Activated CD8-positive, alpha-beta memory T cell treated with anti-CD3 and anti-CD28 coated beads, Interleukin-2, amount 10 ng/mL, durations not matched to agents 7 days and 5 days (primary cell): ENCODE data around the gene COL23A1. TPM values are rescaled to one million over a fixed set of nuclear protein-coding genes. Genes with fewer than 3 reads are reported as not detected.

Experiments used
- ATAC-seq: fragments of 150-1000 bp; cut with Tn5 transposase; one replicate; pipeline ENCODE4 v1.10.0; 2021; ENCODE audit warnings: moderate library complexity
- CTCF ChIA-PET: fragments of 350-600 bp; sonication (Branson Sonifier 250); formaldehyde crosslinking; loops from one replicate; lab custom pipeline; 2021; ENCODE audit warnings: antibody characterized with exemption; lab: Charles Lee
- DNase-seq: peaks from one replicate; pipeline ENCODE4 v3.0.0-alpha.2; 2020
- H3K27ac Mint-ChIP-seq: one replicate; pipeline ENCODE4 v1.8.0; 2021; ENCODE audit warnings: mild to moderate bottlenecking, mixed read lengths
- H3K27me3 Mint-ChIP-seq: one replicate; pipeline ENCODE4 v1.8.0; 2021; ENCODE audit warnings: mixed read lengths
- H3K36me3 Mint-ChIP-seq: one replicate; pipeline ENCODE4 v1.8.0; 2021; ENCODE audit warnings: mild to moderate bottlenecking, mixed read lengths
- H3K4me1 Mint-ChIP-seq: one replicate; pipeline ENCODE4 v1.8.0; 2021; ENCODE audit warnings: mixed read lengths
- H3K4me3 Mint-ChIP-seq: one replicate; pipeline ENCODE4 v1.8.0; 2021; ENCODE audit warnings: mild to moderate bottlenecking, moderate library complexity, mixed read lengths
- H3K9me3 Mint-ChIP-seq: one replicate; pipeline ENCODE4 v1.8.0; 2022; ENCODE audit warnings: low read depth, mixed read lengths
- total RNA-seq, 2 experiments: library from RNA; stranded (reverse); gene quantifications; one replicate each; pipeline ENCODE4 v1.2.3, GENCODE V29; 2021

The COL23A1 gene
- total RNA-seq, 2 experiments from 2014 or later, result 0.18 to 0.19 TPM

DNA sequence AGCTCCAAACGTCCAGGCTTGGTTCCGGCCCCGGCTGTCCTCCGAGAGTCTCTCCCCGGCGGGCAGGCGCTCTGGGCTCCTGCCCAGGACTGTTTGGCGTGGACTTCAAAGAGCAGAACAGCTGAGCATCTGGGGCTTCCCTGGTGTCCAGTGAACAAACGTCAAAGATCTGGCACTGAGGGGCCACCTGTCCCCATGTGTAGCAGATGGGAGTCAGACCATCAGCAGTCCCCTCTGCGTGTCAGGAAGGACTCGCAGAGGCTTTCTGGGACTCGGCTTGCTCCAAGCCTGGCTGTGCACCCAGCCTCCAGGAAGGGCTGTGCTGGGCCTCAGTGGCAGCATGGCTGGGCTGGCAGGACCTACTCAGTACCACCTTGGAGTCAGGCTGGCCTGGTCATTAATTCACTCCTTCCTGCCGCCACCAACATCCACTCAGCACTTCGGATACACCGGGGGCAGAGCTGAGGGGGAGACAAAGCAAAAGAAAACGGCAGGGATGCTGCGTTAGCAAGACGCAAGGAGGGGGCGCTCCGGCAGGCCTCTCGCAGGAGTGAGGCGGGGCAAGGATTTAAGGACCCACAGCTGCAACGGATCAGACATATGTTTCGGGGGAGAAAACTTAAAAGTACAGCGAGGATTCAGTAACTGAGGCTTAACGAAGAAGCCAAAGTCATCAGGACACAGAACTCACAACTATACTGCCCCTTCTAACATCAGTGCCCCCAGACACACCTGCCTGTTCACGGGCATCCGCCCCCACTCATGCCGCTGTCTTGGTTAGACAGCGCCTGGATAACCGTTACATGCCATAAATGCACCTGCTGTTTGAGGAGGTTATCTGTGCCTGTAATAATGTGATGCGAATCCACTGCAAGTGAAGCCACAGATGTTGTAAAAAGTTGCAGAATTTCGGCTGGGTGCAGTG lies 193.1 kb downstream of the COL23A1 start:
- Mint-ChIP-seq H3K27ac (no peak overlapping the region), H3K36me3 (no peaks in the 10 kb centered on the region)
- DNase-seq, result no peak

GRCh38 chr5:178394074-178394473 lies 196.1 kb downstream of the COL23A1 start:
- no peaks in the 10 kb centered on the region for H3K36me3 Mint-ChIP-seq
- no peaks in the 10 kb centered on the region for H3K4me1 Mint-ChIP-seq
- no peak for ATAC-seq
- no peak overlapping the region for H3K4me3 Mint-ChIP-seq
- CTCF ChIA-PET, result no interaction called here
- H3K27me3 Mint-ChIP-seq, result peaks cover 5% of the 10 kb centered on the region
- no peak overlapping the region for H3K27ac Mint-ChIP-seq
- H3K9me3 Mint-ChIP-seq, result no peaks in the 10 kb centered on the region
- no peak for DNase-seq

More for the DNA sequence above, 193.1 kb downstream of the COL23A1 start:
- Mint-ChIP-seq H3K4me1 (no peaks in the 10 kb centered on the region), H3K9me3 (no peaks in the 10 kb centered on the region), H3K27me3 (peaks cover 5% of the 10 kb centered on the region), H3K4me3 (no peak overlapping the region)
- CTCF ChIA-PET, result no interaction called here
- ATAC-seq, result no peak

DNA sequence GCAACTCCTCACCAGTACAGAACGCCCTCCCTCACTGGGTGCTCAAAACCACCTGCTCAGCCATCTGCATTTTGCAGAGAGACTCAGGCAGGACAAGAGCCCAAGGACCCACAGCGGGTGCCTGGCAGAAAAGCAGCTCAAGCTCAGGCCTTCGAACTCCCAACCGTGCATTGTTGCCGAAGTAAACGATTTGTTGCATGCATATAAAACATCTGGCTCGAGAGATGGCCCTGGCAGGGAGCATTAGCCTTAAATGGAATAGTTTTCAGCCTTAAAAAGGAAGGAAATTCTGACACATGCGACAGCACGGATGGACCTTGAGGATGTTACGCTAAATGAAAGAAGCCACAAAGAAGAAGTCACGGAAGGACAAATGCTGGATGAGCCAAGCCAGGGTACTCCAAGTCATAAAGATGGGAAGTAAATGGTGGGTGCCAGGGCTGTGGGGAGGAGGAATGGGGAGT lies 197.2 kb downstream of the COL23A1 start:
- Mint-ChIP-seq H3K36me3 (no peaks in the 10 kb centered on the region), H3K27me3 (peaks cover 7% of the 10 kb centered on the region), H3K4me1 (no peaks in the 10 kb centered on the region), H3K27ac (no peak overlapping the region), H3K9me3 (no peaks in the 10 kb centered on the region), H3K4me3 (no peak overlapping the region)
- DNase-seq (no peak), ATAC-seq (no peak)
- CTCF ChIA-PET, result no interaction called here

- ATAC-seq, result no peak
- H3K9me3 Mint-ChIP-seq, result no peaks in the 10 kb centered on the region
- peaks cover 4% of the 10 kb centered on the region for H3K27me3 Mint-ChIP-seq
- CTCF ChIA-PET, result no interaction called here
- DNase-seq, result no peak
- no peak overlapping the region for H3K4me3 Mint-ChIP-seq
- H3K36me3 Mint-ChIP-seq, result no peaks in the 10 kb centered on the region
- H3K4me1 Mint-ChIP-seq, result no peaks in the 10 kb centered on the region
- no peak overlapping the region for H3K27ac Mint-ChIP-seq
Observed at GRCh38 chr5:178392386-178392785, 197.8 kb downstream of the COL23A1 start.

- ATAC-seq (no peak), DNase-seq (no peak)
- CTCF ChIA-PET, result no interaction called here
- no peaks in the 10 kb centered on the region for H3K9me3 Mint-ChIP-seq
- no peaks in the 10 kb centered on the region for H3K36me3 Mint-ChIP-seq
- no peak overlapping the region for H3K4me3 Mint-ChIP-seq
- H3K27ac Mint-ChIP-seq, result no peak overlapping the region
- H3K27me3 Mint-ChIP-seq, result peaks cover 3% of the 10 kb centered on the region
- no peaks in the 10 kb centered on the region for H3K4me1 Mint-ChIP-seq
Observed at GRCh38 chr5:178391480-178391879, 198.7 kb downstream of the COL23A1 start.

DNA sequence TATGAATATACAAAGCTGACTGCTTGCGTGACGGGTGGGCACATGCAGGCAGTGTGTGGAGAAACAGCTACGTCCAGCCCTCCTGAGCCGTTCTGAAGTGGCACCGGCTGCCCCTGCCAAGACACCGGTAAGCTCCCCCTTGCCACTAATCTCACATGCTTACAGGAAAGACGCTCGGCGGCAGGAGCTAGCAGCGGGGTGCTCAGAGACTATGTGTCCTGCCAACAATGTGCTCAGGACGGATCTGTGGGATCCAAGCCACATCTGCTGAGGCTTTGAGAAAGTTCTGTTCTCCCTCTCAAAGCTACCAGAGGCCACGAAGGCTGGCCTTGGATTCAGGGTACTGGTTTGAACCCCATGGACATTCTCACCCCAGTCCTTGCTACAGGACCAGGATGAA lies 200.4 kb downstream of the COL23A1 start:
- Mint-ChIP-seq H3K4me1 (no peaks in the 10 kb centered on the region), H3K9me3 (no peaks in the 10 kb centered on the region), H3K27ac (no peak overlapping the region), H3K4me3 (no peak overlapping the region), H3K27me3 (peaks cover 7% of the 10 kb centered on the region), H3K36me3 (no peaks in the 10 kb centered on the region)
- no peak for ATAC-seq
- CTCF ChIA-PET, result no interaction called here
- no peak for DNase-seq

- CTCF ChIA-PET, result no interaction called here
- DNase-seq (no peak), ATAC-seq (no peak)
- H3K4me1 Mint-ChIP-seq, result no peaks in the 10 kb centered on the region
- no peaks in the 10 kb centered on the region for H3K36me3 Mint-ChIP-seq
- H3K27ac Mint-ChIP-seq, result no peak overlapping the region
- H3K27me3 Mint-ChIP-seq, result peaks cover 7% of the 10 kb centered on the region
- H3K9me3 Mint-ChIP-seq, result no peaks in the 10 kb centered on the region
- no peak overlapping the region for H3K4me3 Mint-ChIP-seq
Observed at GRCh38 chr5:178389026-178389729, 201.0 kb downstream of the COL23A1 start.

DNA sequence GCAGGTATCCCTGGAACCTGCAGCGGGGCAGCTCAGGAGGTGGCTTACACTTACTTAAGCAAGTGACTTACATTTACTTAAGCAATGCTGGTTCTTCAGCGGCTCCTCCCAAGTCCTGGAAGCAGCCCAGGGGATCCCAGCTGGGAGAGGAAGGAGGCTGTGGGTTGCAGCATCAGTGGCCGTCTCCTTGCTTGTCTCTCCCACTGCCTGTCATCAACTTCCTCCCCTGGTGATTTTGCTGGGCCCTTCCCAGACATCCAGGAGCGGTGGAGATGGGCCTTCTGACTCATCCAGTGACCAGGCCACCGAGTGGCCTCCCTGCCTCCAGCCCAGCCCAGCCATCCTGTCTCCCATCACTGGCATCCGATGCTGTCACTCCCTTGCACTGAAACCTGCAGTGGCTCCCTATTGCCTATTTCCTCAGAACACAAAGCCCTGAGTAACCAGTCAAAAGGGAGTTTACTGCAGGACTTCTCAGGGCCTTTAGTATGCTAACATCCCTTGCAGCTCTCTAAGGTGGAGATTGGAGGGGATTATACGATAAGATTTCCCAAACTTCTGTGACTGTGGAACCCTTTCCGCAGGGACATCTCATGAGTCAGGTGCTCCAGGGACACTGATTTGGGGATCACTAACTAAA lies 201.7 kb downstream of the COL23A1 start:
- no peak overlapping the region for H3K4me3 Mint-ChIP-seq
- peaks cover 7% of the 10 kb centered on the region for H3K27me3 Mint-ChIP-seq
- no peaks in the 10 kb centered on the region for H3K36me3 Mint-ChIP-seq
- DNase-seq (no peak), ATAC-seq (no peak)
- no peaks in the 10 kb centered on the region for H3K9me3 Mint-ChIP-seq
- CTCF ChIA-PET, result no interaction called here
- H3K4me1 Mint-ChIP-seq, result no peaks in the 10 kb centered on the region
- no peak overlapping the region for H3K27ac Mint-ChIP-seq

- Mint-ChIP-seq H3K4me3 (no peak overlapping the region), H3K36me3 (no peaks in the 10 kb centered on the region), H3K27me3 (peaks cover 7% of the 10 kb centered on the region), H3K9me3 (no peaks in the 10 kb centered on the region), H3K27ac (no peak overlapping the region), H3K4me1 (no peaks in the 10 kb centered on the region)
- DNase-seq (no peak), ATAC-seq (no peak)
- CTCF ChIA-PET, result no interaction called here
Observed at GRCh38 chr5:178387856-178388190, 202.4 kb downstream of the COL23A1 start.

DNA sequence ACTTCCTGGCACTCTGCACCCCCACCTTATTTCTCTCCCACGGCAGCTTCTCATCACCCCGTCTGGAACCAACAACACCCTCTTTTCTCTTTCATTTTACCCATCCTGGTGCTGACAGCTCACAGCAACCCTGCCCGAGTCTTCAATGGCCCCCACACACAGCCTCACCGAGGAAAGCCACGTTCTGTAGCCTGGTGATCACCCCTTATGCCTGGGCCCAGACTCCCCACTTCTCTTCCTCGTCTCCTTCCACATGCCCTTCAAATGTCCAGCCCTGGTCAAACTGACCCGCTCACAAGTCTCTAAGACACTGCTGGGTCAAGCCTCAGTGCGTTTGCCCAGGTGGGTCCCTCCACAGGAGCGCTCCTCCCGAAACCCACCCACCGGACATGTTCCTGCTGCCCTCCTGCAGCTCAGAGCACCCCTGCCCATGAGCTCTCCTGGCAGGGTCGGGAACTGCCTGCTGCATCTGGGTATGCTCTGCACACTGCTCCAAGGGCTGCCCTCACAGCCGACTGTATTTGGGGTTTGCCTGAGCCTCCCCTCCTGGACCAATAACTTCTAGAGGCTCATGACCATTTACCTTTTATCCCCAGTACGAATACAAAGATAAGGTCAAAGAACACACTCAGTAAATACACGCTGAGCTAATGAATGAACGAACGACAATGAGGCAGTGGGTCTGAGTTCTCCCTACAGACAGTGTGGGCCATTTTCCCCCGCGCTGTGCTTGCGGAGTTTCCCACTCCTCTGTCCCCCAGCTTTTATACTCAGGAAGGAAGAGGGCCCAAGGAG lies 202.9 kb downstream of the COL23A1 start:
- Mint-ChIP-seq H3K4me1 (no peaks in the 10 kb centered on the region), H3K36me3 (no peaks in the 10 kb centered on the region), H3K4me3 (no peak overlapping the region), H3K27me3 (peaks cover 7% of the 10 kb centered on the region), H3K9me3 (no peaks in the 10 kb centered on the region), H3K27ac (no peak overlapping the region)
- CTCF ChIA-PET, result no interaction called here
- ATAC-seq (no peak), DNase-seq (no peak)

GRCh38 chr5:178386336-178386931 lies 203.8 kb downstream of the COL23A1 start:
- Mint-ChIP-seq H3K9me3 (no peaks in the 10 kb centered on the region), H3K36me3 (no peaks in the 10 kb centered on the region), H3K27me3 (peaks cover 7% of the 10 kb centered on the region), H3K4me3 (no peak overlapping the region), H3K27ac (no peak overlapping the region), H3K4me1 (no peaks in the 10 kb centered on the region)
- CTCF ChIA-PET, result no interaction called here
- ATAC-seq (no peak), DNase-seq (no peak)

DNA sequence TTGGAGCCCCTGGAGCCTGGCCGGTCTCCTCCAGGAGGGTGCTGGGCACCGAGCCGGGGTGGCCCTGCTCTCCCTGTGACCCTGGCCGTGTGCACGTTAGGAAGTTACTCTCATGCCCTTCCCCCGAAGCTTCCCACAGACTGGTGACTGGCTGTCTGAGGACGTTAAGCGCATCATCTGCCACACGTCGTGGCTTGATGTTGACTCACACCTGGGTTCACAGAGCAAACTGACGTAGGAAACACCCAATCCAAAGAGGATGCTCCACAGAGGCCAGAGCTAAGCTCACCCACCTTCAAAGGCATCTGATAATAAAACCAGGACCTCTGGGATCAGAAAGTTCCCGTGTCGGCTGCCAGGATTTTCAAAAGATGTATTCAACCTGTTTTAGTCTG lies 204.7 kb downstream of the COL23A1 start:
- Mint-ChIP-seq H3K9me3 (no peaks in the 10 kb centered on the region), H3K27ac (no peak overlapping the region), H3K4me1 (no peaks in the 10 kb centered on the region), H3K36me3 (no peaks in the 10 kb centered on the region), H3K4me3 (no peak overlapping the region), H3K27me3 (peaks cover 7% of the 10 kb centered on the region)
- CTCF ChIA-PET, result no interaction called here
- no peak for DNase-seq
- ATAC-seq, result no peak
